ENCODE data around the gene UQCR11. TPM values are rescaled to one million over a fixed set of nuclear protein-coding genes. Genes with fewer than 3 reads are reported as not detected.
A peak's percentile ranks its signal among the peaks of the same experiment; 100 is the strongest.
"Not testable (repeated sequence)": the region's sequence is repeated elsewhere in the genome, so short reads cannot be mapped to it uniquely, and the experiment has no call there.

Gene UQCR11
- total RNA-seq, 6 donors from 2014 or later, result 10.5 to 216 (median 67.3) TPM

- no peaks in the 10 kb centered on the region for H3K9me3 ChIP-seq
- peak in 1 of 2 donors; percentile 78 for DNase-seq
- ATAC-seq (ENCODE audit: low FRiP score in 2 of 2), result no peak
- WGBS, 2 donors, result 92 to 95% methylated on average over 14 to 22 of the region's 23 CpGs
- no peak overlapping the region for H3K4me3 ChIP-seq
- peaks cover 0 to 60% (median 32%) of the 10 kb centered on the region in 4 donors for H3K36me3 ChIP-seq
- TF ChIP-seq EP300 (IDR thresholded peaks at IDR 0.05), result no peak
- no peak for TF ChIP-seq POLR2AphosphoS5 (IDR thresholded peaks at IDR 0.05)
- no peak for TF ChIP-seq POLR2A (IDR thresholded peaks at IDR 0.05)
- no peak for TF ChIP-seq CTCF (IDR thresholded peaks at IDR 0.05)
- H3K4me1 ChIP-seq, result peaks cover under 1 to 6% (median 1%) of the 10 kb centered on the region in 4 donors
- H3K27me3 ChIP-seq, result no peaks in the 10 kb centered on the region
- H3K27ac ChIP-seq, result no peak overlapping the region
These were observed 40.0 kb upstream of the UQCR11 start for GRCh38 chr19:1645299-1645698.

- Histone ChIP-seq H3K9me3 (no peaks in the 10 kb centered on the region), H3K27ac (no peak overlapping the region), H3K4me1 (no peaks in the 10 kb centered on the region), H3K27me3 (no peaks in the 10 kb centered on the region), H3K4me3 (no peak overlapping the region), H3K36me3 (peaks cover 0 to 60% (median 30%) of the 10 kb centered on the region in 4 donors)
- ATAC-seq (ENCODE audit: low FRiP score in 2 of 2) (no peak), DNase-seq (peak in 1 of 2 donors; percentile 78)
- 92 to 94% methylated on average over 12 of the region's 16 CpGs for WGBS, 2 donors
- no peak for TF ChIP-seq POLR2AphosphoS5 (IDR thresholded peaks at IDR 0.05)
- no peak for TF ChIP-seq EP300 (IDR thresholded peaks at IDR 0.05)
- no peak for TF ChIP-seq POLR2A (IDR thresholded peaks at IDR 0.05)
- no peak for TF ChIP-seq CTCF (IDR thresholded peaks at IDR 0.05)
These were observed 38.8 kb upstream of the UQCR11 start for GRCh38 chr19:1644070-1644469.

GRCh38 chr19:1640893-1641448 is 35.7 kb upstream of the UQCR11 start:
- peaks cover 0 to 61% (median 21%) of the 10 kb centered on the region in 4 donors for H3K36me3 ChIP-seq
- not testable (repeated sequence) for H3K27me3 ChIP-seq; H3K4me1 ChIP-seq; H3K27ac ChIP-seq; H3K4me3 ChIP-seq; H3K9me3 ChIP-seq; DNase-seq; ATAC-seq (ENCODE audit: low FRiP score in 2 of 2)
- 89 to 92% methylated on average over 10 of the region's 10 CpGs for whole genome bisulfite sequencing, 2 donors

- Histone ChIP-seq H3K36me3 (peaks cover 0 to 52% (median 26%) of the 10 kb centered on the region in 4 donors), H3K9me3 (no peaks in the 10 kb centered on the region), H3K27ac (no peak overlapping the region), H3K4me3 (no peak overlapping the region), H3K27me3 (no peaks in the 10 kb centered on the region), H3K4me1 (no peaks in the 10 kb centered on the region)
- no peak for DNase-seq
- ATAC-seq (ENCODE audit: low FRiP score in 2 of 2), result no peak
- WGBS, 2 donors, result 92 to 95% methylated on average over 15 to 24 of the region's 34 CpGs
- TF ChIP-seq EP300 (IDR thresholded peaks at IDR 0.05) (no peak), POLR2AphosphoS5 (IDR thresholded peaks at IDR 0.05) (no peak), POLR2A (IDR thresholded peaks at IDR 0.05) (no peak), CTCF (IDR thresholded peaks at IDR 0.05) (no peak)
These were observed 31.3 kb upstream of the UQCR11 start for GRCh38 chr19:1636325-1637236.

GRCh38 chr19:1634938-1635243 is 29.6 kb upstream of the UQCR11 start:
- TF ChIP-seq CTCF (IDR thresholded peaks at IDR 0.05) (no peak), POLR2AphosphoS5 (IDR thresholded peaks at IDR 0.05) (no peak), EP300 (IDR thresholded peaks at IDR 0.05) (no peak), POLR2A (IDR thresholded peaks at IDR 0.05) (no peak)
- H3K36me3 ChIP-seq, result peaks cover 0 to 60% (median 31%) of the 10 kb centered on the region in 4 donors
- no peak overlapping the region for H3K4me3 ChIP-seq
- DNase-seq (no peak), ATAC-seq (ENCODE audit: low FRiP score in 2 of 2) (no peak)
- WGBS, 2 donors, result 96 to 97% methylated on average over 5 of the region's 5 CpGs
- H3K27me3 ChIP-seq, result no peaks in the 10 kb centered on the region
- H3K27ac ChIP-seq, result no peak overlapping the region
- H3K9me3 ChIP-seq, result no peaks in the 10 kb centered on the region
- H3K4me1 ChIP-seq, result no peaks in the 10 kb centered on the region

Data from upper lobe of left lung (tissue), 6 donors.